ENCODE measurements around the gene SUPT4H1. TPM values are rescaled to one million over a fixed set of nuclear protein-coding genes. Genes with fewer than 3 reads are reported as not detected.

Gene SUPT4H1
- polyA plus RNA-seq, 3 donors = 120 to 143 (median 142) TPM

DNA sequence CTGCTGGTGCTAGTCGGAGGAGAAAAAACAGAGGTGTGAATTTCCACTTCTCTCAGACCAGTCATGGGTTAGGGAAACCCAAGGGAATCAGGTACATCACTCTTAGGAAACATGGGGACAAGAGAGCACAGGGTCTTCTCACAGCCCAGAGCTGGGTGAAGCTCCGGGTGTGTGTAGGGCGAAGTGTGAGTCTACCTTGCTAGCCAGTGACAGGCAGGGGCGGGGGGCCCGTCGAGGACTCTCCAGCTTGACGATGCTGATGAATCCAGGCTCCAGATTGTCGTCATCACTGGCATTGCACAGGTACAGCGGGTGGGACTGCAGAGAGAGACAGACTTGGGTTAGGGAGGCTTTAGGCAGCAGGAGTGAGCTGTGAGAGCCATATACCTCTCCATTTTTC, 18.7 kb upstream of the SUPT4H1 start:
- DNase-seq (ENCODE audit: extremely low read depth in 1 of 11, low read depth in 9 of 11, low spot score in 4 of 11) = no peak

DNA sequence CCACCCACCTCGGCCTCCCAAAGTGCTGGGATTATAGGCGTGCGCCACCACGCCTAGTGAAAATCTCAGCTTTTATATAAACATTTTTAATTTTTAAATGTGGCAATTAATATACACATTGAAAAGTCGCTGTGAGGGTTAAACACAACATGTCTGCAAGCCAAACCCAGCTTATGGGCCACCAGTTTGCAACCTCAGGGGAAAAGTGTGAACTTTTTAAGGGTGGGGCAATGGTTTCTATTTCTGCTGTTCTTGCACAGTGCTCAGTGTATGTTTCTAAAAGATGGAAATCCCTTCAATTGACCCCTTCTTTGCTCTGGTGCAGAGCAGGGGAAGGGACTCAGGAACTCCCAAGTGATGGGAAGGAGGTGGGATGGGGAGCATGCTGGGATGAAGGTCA, 18.3 kb upstream of the SUPT4H1 start:
- DNase-seq (ENCODE audit: extremely low read depth in 1 of 11, low read depth in 9 of 11, low spot score in 4 of 11) = no peak

DNA sequence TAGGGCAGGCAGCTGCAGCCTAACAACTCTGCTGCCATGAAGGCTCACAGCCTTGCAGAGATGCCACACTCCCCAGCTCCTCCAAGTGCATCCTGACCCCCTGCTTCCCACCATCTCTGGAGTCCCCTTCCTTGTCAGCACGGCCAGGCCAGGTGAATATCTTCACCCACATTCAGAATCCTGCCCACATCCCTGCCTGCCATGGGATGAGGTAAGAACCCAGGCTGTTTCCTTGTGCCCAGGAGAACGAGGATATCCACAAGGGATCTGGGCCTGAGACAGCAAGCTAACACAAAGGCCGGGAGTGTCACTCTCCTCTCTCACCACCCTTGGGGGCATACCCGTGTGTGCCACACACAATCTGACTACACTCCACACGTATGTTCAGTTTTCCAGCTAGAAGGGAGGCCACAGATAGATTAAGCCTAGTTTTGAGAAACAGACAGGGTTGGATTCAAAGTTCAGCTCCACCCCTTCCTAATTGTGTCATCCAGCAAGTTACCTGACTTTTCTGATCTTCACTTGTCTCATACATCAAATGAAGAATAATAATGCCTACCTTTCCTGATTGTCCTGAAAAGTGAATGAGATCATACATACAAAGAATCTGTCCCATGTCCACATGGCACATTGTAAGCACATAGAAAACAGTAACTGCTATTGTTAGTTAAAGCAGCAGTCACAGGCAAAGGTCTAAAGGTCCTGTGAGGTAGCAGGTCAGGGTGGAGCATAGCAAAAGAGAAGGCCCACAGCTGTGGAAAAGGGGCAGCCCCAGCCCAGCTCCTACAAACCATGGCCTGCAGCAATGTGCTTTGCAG, 17.4 kb upstream of the SUPT4H1 start:
- no peak for DNase-seq (ENCODE audit: extremely low read depth in 1 of 11, low read depth in 9 of 11, low spot score in 4 of 11)

DNA sequence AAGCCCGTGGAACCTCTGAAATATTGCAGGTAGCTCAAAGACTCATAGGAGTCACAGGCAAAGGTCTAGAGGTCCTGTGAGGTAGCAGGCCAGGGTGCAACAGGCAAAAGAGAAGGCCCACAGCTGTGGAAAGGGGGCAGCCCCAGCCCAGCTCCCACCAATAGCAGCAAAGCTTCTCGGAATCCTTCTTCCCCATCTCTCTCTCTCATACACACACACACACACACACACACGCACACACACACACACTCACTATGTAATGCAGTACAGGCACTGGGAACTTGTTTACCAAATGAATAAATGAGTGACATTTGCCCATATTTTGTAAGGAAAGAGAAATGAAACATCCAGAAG, 16.8 kb upstream of the SUPT4H1 start:
- no peak for DNase-seq (ENCODE audit: extremely low read depth in 1 of 11, low read depth in 9 of 11, low spot score in 4 of 11)

DNA sequence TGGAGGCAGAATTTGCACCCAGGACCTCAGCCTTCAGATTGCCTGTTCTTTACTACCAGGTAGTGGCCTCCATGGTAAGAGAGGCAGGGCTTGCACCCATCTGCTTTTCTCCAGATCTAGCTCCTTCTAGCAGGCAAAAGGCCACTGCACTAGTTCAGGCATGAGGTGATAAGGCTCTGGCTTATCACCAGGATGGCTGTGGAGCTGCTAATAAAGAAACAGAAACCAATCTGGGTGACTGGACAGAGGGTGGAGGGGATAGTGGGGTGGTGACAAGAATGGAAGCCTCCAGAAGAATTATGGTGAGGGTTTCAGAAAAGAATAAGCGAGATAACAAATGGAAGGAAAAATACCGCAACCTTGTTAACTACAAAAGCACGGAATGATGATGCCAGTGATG, 15.5 kb upstream of the SUPT4H1 start:
- DNase-seq (ENCODE audit: extremely low read depth in 1 of 11, low read depth in 9 of 11, low spot score in 4 of 11) = no peak

DNA sequence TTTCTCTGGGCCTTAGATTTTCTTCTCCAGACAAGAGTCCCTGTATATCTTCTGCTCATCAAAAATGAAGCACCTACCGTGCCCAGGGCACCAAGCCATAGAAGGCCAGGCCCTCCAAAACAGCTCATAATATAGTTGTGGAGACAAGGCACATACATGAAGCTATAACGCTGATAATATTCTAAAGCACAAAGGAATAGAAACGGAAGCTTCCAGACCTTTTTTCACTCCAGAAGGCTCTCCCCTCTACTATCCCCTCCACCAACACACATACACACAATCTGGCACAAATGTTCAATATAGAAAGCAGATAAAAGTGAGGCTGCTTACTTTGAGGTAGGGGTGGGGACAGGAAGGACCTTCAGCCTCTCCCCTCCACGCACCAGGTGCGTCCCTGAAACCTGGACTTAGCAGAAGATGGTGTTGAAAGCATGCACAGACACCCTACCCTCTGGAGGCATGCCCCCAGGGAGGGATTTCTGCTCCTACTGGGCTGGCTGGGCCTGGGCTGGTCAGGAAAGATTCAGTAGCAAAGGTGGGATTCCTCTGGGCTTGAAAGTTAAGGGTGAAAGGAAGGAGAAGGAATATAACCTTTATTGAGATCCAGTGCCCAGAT, 14.1 kb upstream of the SUPT4H1 start:
- DNase-seq (ENCODE audit: extremely low read depth in 1 of 11, low read depth in 9 of 11, low spot score in 4 of 11) = no peak

DNA sequence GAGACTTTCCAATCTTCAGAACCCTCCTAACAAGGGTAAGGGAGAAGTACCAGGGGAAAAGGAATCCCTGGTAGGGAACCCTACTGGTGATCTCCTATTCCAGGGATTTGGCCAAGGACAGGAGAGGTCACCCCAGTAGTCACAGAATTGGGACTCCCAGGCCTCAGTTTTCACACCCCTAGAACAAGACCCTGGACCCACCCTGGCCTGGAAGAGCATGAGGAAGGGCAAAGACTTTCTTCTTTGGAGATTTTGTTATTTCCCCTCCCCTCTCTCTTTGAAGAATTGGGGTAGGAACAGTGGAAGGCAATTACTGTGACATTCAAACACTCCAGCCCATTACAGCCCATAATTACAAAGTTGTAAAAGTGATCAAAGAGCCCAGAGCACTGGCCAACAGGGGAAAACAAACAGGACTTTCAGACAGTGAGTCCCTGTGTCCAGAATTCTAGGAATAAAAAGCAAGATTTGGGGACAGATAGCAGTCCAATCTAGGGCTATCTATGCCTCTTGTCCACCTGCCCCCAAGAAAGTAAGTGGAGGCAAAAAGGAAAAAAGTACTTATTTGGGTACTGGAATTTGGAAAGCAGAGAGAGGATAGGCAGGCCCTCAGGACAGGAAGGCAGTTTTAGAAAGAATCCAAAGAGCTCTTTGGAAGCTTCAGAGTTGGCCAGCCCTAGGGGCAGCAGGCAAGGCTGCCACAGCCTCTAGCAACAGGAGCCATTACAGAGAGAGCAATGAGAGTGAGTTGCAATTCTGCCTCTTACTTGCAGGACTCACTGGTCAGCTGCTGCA, 13.4 kb upstream of the SUPT4H1 start:
- no peak for DNase-seq (ENCODE audit: extremely low read depth in 1 of 11, low read depth in 9 of 11, low spot score in 4 of 11)

DNA sequence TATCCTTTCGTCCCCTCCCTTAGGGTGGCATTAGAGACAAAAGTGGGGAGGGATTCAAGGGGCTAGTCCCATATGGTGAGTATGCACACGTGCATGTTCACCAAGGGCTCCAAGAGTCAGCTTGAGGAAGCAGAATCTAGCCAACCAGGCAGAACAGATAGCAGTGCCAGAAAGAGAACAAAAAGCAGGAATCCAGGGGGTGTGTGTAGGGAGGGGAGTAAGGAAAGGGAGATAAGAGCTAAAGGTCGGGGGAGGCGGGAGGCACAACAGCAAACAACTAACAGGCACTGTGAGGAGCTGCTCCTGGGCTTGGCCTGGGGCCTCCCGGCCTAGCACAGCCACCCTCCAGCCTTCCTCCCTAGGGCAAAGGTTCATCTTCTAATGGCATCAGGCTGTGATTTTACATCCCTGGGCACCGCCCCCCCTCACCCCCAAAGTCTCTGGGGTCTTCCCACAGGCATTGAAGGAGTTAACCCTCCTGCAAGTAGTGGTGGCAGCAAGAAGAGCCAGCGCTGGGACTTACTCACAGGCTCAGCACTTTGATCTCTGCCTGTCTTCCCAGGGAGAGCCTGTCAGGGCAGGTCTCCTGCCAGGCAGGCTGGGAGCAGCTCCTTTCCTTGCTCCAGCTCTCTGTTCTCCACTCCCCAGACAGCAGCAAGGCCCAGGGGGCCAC, 12.4 kb upstream of the SUPT4H1 start:
- DNase-seq (ENCODE audit: extremely low read depth in 1 of 11, low read depth in 9 of 11, low spot score in 4 of 11) = no peak

DNA sequence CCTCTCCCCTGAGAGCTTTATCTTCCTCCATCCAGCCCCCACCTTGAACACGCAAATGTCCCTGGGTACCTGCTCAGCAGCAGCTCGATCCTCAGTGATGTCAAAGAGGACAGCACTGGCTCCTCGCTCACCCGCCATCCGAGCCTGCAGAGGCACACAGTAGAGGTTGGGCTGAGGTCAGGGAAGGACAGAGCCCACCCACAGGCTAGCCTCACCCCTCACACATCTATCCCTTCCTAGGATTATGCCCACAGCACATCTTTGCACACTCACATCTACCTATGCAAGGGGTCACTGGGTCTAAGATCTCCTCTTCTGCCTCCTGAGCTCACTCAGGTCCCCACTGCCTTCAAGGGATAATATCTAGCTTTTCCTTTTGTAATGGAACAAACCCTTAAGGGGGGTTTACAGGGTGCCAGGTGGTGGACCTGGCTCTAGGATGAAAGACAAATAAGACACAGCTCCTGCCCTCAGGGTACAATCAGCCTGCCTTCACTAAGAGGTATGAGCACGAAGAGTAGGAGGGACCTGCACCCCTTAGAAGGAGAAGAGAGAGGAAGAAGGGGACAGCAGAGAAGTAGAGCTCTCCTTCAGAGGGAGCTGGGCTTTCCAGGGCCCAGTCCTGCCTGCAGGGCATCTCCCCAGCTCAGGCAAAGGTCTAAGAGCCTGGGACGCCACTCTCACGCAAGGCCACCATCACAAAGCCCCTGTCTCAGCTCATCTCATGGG, 11.6 kb upstream of the SUPT4H1 start:
- no peak for DNase-seq (ENCODE audit: extremely low read depth in 1 of 11, low read depth in 9 of 11, low spot score in 4 of 11)

DNA sequence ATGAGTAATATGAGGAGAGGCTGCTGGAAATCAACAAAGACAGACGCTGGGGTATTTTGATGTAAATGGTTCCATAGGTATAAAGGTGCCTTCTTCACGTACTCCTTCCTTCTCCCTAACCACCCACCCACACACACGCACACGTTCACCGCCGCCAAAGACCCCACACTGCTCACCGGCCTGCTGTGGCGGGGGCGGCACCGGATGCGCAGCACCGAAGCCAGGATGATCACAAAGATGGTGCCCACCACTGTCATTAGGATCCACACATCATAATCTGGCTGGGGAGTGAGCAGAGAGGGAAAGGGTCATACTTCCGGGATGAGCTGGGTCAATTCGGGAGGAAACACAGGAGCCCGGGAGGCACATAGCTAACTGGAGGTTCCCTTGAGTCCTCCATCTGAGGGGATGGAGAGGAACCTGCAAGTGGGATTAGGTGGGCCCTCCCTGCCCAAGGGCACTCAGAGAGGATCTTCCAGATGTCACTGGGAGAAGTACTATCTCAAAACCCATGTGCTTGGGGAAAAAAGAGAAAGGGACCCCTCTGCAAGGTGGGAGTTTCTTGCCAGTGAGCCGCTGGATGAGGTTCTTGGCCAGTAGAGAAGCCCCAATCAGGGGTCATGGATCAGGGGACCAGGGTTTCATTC, 10.5 kb upstream of the SUPT4H1 start:
- DNase-seq (ENCODE audit: extremely low read depth in 1 of 11, low read depth in 9 of 11, low spot score in 4 of 11) = no peak

DNA sequence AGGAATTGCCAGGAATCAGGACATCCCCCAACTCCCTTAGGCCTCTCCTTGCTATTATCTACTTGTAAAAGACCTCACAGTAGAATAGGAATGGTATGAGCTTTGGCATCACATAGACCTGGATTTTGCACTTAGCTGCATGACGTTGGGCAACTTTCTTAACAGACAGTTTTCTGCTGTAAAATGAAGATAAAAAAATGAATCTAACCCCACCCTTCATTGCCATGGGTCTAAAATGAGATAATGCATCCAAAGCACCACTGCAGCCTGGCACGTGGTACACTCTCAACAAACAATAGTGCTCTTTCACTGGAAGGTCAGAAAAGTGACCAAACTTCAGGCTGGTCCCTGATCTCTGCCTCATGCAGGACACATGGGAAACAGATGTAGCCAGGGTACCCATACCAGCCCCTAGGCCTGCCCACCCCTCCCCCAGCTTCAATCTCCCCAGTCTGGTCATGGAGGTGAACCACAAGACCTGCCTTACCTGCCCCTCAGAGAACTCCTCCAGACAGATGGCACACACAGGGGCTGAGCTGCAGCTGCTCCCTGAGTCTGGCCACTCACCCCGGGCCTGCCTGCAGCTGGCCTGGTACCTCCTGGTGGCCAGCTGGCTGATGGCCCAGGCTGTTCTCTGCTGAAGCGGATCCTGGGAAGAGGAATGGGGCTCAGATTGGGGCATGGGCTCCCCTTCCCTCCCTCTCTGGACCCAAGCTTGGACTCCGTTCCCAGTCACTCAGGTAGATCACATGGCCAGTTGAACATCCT, 8.5 kb upstream of the SUPT4H1 start:
- no peak for DNase-seq (ENCODE audit: extremely low read depth in 1 of 11, low read depth in 9 of 11, low spot score in 4 of 11)

DNA sequence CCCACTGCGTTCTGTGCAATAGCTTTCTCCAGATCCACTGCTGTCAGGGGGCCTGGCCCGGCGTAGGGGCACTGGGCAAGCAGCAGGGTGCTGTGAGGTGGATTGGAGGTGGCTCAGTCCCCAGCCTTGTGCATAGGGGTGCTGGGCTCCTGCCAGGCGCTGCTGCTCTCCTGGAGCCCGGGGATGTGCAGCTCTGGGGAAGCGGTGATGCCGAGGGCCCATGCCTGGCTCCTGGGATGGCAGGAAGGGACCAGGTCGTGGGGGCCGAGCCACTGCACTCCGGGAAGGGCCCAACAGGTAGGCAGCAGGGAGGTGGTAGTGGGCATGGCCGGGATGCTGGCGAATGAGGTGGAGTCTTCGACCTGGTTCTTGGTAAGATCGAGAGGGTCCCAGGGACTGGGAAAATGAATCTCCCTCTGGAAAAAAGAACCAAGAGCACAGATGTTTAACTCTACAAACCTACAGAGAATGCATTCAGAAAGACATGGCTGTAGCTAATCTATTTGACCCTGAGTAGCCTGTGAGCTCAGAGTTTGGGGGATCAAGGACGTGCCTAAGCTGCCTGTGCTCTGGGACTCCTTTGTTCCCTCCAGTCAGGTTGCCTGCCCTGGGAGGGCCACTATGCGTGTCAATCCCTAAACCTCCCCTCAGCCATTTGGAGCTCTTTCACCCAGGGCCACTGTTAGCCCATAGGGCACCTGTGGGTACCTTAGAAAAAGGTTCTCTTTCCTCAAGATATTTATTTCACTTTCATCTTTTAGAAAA, 6.6 kb upstream of the SUPT4H1 start:
- no peak for DNase-seq (ENCODE audit: extremely low read depth in 1 of 11, low read depth in 9 of 11, low spot score in 4 of 11)

DNA sequence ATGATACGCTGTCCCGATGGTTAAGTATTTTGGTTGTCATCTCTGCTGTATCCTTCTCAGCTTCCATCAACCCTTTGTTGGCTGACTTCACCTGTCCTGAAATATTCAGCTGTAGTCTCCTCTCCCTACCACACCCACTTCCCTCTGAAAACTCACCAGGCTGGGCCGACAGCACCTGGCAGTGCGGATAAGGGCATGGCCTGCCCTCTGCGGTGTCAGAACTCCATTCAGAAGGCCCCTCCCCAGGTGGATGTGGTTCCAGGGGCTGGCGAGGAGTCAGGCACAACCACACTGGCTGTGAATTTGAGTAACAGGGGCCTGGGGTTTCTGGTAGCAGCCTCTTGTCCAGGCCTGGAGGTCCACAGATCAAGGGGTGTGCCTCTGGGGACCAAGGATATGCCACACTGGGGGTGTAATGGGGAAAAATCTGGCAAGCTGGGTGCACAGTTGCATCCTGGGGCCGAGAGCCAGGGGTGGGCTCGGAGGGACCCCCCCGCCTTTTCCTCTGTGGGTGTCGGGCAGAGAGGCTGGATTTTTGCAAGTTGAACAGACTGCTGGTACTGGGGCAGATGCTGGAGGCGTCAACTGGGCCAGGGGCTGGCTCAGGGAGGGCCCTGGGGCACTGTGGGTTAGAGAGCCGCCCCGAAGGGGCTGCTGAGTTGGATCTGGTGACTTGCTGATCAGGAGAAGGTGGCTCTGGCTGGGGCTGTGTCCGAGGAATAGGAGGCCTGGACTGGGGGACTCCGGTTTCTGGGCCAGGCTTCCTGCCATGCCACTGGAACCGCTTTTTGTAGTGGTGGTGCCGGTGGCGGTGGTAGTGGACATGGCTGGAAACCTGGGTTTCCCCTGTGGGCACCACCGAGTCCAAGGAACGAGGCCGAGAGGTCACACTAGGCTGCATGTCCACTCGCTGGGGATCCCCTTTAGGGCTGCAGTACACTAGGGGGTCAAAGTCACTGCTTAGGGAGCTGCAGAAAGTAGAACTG, 5.6 kb upstream of the SUPT4H1 start:
- DNase-seq (ENCODE audit: extremely low read depth in 1 of 11, low read depth in 9 of 11, low spot score in 4 of 11) = no peak

DNA sequence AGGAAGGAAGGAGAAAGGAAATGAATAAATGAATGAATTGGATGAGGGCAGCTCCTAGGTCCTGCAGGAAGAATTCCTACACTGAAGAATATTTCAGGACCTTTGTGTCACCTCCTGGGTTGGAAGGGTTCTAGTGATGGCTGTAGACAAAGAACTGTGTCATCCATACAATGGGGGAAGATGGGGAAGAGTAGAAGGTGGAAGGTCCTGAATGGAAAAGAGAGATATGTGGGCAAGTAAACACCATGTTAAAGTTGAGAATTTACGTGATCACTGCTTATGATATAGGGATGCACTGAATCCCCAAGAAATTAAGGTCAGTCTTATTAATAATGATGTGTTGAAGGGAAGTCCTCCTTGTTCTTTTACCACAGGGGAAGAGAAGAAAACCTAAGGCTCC, 4.2 kb upstream of the SUPT4H1 start:
- DNase-seq (ENCODE audit: extremely low read depth in 1 of 11, low read depth in 9 of 11, low spot score in 4 of 11) = no peak

DNA sequence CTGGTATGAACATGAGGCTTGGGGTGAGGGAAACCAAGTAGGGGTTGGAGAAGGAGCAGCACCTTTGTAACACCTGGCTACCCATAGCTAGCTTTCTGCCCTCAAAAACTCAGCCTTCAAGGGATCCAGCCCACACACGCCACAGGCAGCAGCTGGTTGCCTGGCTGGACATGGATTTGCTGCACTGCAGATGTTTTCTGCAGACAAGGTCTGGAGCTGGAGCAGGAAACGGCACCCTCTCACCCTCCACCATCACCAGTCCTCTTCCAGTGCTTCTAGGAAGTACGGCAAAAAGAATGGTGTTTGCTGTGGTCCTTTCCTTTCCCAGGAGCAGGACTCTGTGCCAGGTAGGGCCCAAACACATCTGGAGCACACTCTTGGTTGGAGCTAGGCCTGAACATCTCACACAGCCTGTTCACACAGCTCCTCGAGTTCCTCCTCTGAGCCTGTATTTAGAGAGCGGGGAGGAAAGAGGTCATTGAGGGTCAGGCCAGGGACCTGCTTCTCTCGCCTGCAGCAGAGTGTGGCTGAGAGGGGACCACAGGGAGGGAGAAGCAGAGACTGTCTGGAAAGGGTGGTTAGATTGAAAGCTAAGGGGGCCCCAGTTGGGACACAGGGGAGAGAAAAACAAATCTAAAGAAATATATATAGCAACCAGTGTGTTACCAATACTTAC, 2.7 kb upstream of the SUPT4H1 start:
- no peak for DNase-seq (ENCODE audit: extremely low read depth in 1 of 11, low read depth in 9 of 11, low spot score in 4 of 11)
